WTC11 (cell line): Measurements from ENCODE around the gene TMEM52. TPM values are rescaled to one million over a fixed set of nuclear protein-coding genes. Genes with fewer than 3 reads are reported as not detected.
A peak's percentile ranks its signal among the peaks of the same experiment; 100 is the strongest.

Experiments used
- ATAC-seq: fragments of 200-7000 bp; cut with Tn5 transposase; 2 replicates; pipeline ENCODE4 v1.10.0; 2021; ENCODE audit warnings: mild to moderate bottlenecking, moderate library complexity
- CTCF ChIA-PET: fragments of 300-600 bp; sonication (Branson Sonifier 250); formaldehyde crosslinking; loops from one replicate; lab custom pipeline; 2021; ENCODE audit warnings: antibody characterized with exemption; lab: Charles Lee
- POLR2A ChIA-PET: fragments of 350-600 bp; sonication (Branson Sonifier 250); formaldehyde crosslinking; loops from one replicate; lab custom pipeline; 2021; ENCODE audit warnings: antibody characterized with exemption; lab: Charles Lee
- DNase-seq: peaks from one replicate; pipeline ENCODE4 v3.0.0; 2021; ENCODE audit warnings: low spot score
- H3K27ac Mint-ChIP-seq: 2 replicates; pipeline ENCODE4 v1.8.0; 2021; ENCODE audit warnings: mixed read lengths
- H3K27me3 Mint-ChIP-seq: 2 replicates; pipeline ENCODE4 v1.8.0; 2021; ENCODE audit warnings: low read depth, mild to moderate bottlenecking, moderate library complexity, mixed read lengths
- H3K36me3 Mint-ChIP-seq: 2 replicates; pipeline ENCODE4 v1.8.0; 2021; ENCODE audit warnings: mixed read lengths
- H3K4me1 Mint-ChIP-seq: 2 replicates; pipeline ENCODE4 v1.8.0; 2022; ENCODE audit warnings: mixed read lengths
- H3K4me3 Mint-ChIP-seq: 2 replicates; pipeline ENCODE4 v1.8.0; 2021; ENCODE audit warnings: mild to moderate bottlenecking, moderate library complexity, mixed read lengths
- H3K9me3 Mint-ChIP-seq: 2 replicates; pipeline ENCODE4 v1.8.0; 2021; ENCODE audit warnings: mixed read lengths
- CREB1 ChIP-seq: sonication (generic); formaldehyde crosslinking; IDR thresholded peaks from 2 replicates; pipeline ENCODE4 v1.8.0; 2023; ENCODE audit warnings: mild to moderate bottlenecking, missing genetic modification reagents
- ESRRA ChIP-seq: sonication (generic); formaldehyde crosslinking; IDR thresholded peaks from 2 replicates; pipeline ENCODE4 v1.8.1; 2022; ENCODE audit warnings: mild to moderate bottlenecking, missing genetic modification reagents, borderline replicate concordance
- ETV6 ChIP-seq: sonication (generic); formaldehyde crosslinking; IDR thresholded peaks from 2 replicates; pipeline ENCODE4 v1.8.1; 2022; ENCODE audit warnings: mild to moderate bottlenecking, missing genetic modification reagents
- FOXK1 ChIP-seq: sonication (generic); formaldehyde crosslinking; IDR thresholded peaks from 2 replicates; pipeline ENCODE4 v1.8.0; 2022; ENCODE audit warnings: mild to moderate bottlenecking, moderate library complexity, missing genetic modification reagents
- GRHL2 ChIP-seq: fragments of 250-450 bp; sonication (Bioruptor Pico); IDR thresholded peaks from 2 replicates; pipeline ENCODE4 v1.8.0; 2022; ENCODE audit warnings: mild to moderate bottlenecking, moderate library complexity; ENCODE audit not compliant: insufficient replicate concordance, severe bottlenecking
- GTF2I ChIP-seq: fragments of 250-450 bp; sonication (Bioruptor Pico); conservative IDR thresholded peaks from 2 replicates; pipeline ENCODE4 v1.4.0; 2021; ENCODE audit warnings: mild to moderate bottlenecking
- JUN ChIP-seq: sonication (generic); formaldehyde crosslinking; IDR thresholded peaks from 2 replicates; pipeline ENCODE4 v1.8.0; 2023; ENCODE audit warnings: mild to moderate bottlenecking, missing genetic modification reagents
- NFATC4 ChIP-seq: fragments of 250-450 bp; sonication (Bioruptor Pico); IDR thresholded peaks from 2 replicates; pipeline ENCODE4 v1.9.0; 2021; ENCODE audit warnings: mild to moderate bottlenecking
- NR2C2 ChIP-seq: sonication (generic); formaldehyde crosslinking; IDR thresholded peaks from 2 replicates; pipeline ENCODE4 v1.8.0; 2022; ENCODE audit warnings: mild to moderate bottlenecking, missing genetic modification reagents
- TEAD1 ChIP-seq: sonication (generic); formaldehyde crosslinking; IDR thresholded peaks from 2 replicates; pipeline ENCODE4 v1.8.0; 2022; ENCODE audit warnings: mild to moderate bottlenecking, missing genetic modification reagents
- TEAD4 ChIP-seq: sonication (generic); formaldehyde crosslinking; IDR thresholded peaks from 2 replicates; pipeline ENCODE4 v1.8.0; 2022; ENCODE audit warnings: mild to moderate bottlenecking, missing genetic modification reagents
- ZBTB21 ChIP-seq: sonication (generic); formaldehyde crosslinking; IDR thresholded peaks from 2 replicates; pipeline ENCODE4 v1.8.1; 2023; ENCODE audit warnings: mild to moderate bottlenecking, missing genetic modification reagents, borderline replicate concordance
- ZNF121 ChIP-seq: sonication (generic); formaldehyde crosslinking; IDR thresholded peaks from 2 replicates; pipeline ENCODE4 v1.8.0; 2023; ENCODE audit warnings: missing genetic modification reagents
- ZNF232 ChIP-seq: sonication (generic); formaldehyde crosslinking; IDR thresholded peaks from 2 replicates; pipeline ENCODE4 v1.8.0; 2022; ENCODE audit warnings: mild to moderate bottlenecking, missing genetic modification reagents
- ZNF263 ChIP-seq: sonication (generic); formaldehyde crosslinking; IDR thresholded peaks from 2 replicates; pipeline ENCODE4 v1.8.1; 2022; ENCODE audit warnings: low read depth, mild to moderate bottlenecking, moderate library complexity, missing genetic modification reagents
- ZNF423 ChIP-seq: fragments of 250-450 bp; sonication (Bioruptor Pico); IDR thresholded peaks from 2 replicates; pipeline ENCODE4 v2.1.2; 2022; ENCODE audit warnings: mild to moderate bottlenecking, moderate library complexity
- total RNA-seq: library from RNA; stranded (reverse); gene quantifications from 3 replicates; pipeline ENCODE4 v1.2.3, GENCODE V29; 2021
- TF ChIP-seq, protein P1 (sequence below): sonication (generic); formaldehyde crosslinking; IDR thresholded peaks from 2 replicates; pipeline ENCODE4 v1.8.0; 2023; ENCODE audit warnings: mild to moderate bottlenecking, missing genetic modification reagents
- TF ChIP-seq, protein P2 (sequence below): sonication (generic); formaldehyde crosslinking; IDR thresholded peaks from 2 replicates; pipeline ENCODE4 v1.8.0; 2022; ENCODE audit warnings: mild to moderate bottlenecking, missing genetic modification reagents
- TF ChIP-seq, protein P3 (sequence below): sonication (generic); formaldehyde crosslinking; IDR thresholded peaks from 2 replicates; pipeline ENCODE4 v1.8.1; 2023; ENCODE audit warnings: mild to moderate bottlenecking, missing genetic modification reagents, moderate library complexity
- TF ChIP-seq, protein P4 (sequence below): sonication (generic); formaldehyde crosslinking; conservative IDR thresholded peaks from 2 replicates; pipeline ENCODE4 v1.8.1; 2023; ENCODE audit warnings: mild to moderate bottlenecking, low read depth, missing genetic modification reagents, moderate library complexity
- TF ChIP-seq, protein P5 (sequence below): fragments of 250-450 bp; sonication (Bioruptor Pico); conservative IDR thresholded peaks from 2 replicates; pipeline ENCODE4 v1.9.0; 2021; ENCODE audit warnings: mild to moderate bottlenecking
- TF ChIP-seq, protein P6 (sequence below): fragments of 250-450 bp; sonication (Bioruptor Pico); IDR thresholded peaks from 2 replicates; pipeline ENCODE4 v1.9.0; 2021; ENCODE audit warnings: mild to moderate bottlenecking
- TF ChIP-seq, protein P7 (sequence below): fragments of 250-450 bp; sonication (Bioruptor Pico); IDR thresholded peaks from 2 replicates; pipeline ENCODE4 v1.9.0; 2021; ENCODE audit warnings: moderate library complexity, mild to moderate bottlenecking, inconsistent platforms, borderline replicate concordance

The TMEM52 gene
- total RNA-seq, 1 experiment from 2014 or later, result 21.9 TPM

DNA sequence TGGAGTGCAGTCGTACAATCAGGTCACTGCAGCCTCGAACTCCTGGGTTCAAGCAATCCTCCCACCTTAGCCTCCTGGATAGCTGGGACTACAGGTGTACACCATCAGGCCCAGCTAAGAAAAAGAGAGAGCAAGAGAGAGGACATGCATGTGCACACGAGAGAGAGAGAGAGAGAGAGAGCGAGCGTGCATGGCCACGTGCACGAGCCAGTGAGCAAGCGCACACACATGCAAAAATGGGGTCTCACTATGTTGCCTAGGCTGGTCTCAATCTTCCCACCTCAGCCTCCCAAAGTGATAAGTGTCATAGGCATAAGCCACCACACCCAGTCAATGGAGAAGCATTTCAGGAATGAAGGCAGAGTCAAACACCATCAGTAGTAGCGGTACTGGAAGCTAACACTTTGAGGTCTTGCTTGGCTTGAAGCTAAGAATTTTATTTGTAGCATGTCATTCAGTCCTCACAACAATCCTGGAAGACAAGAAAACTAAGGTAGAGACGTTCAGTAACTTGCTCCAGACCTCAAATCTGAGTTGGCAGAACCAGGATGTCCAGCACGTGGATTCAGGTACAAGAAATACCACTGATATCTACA lies 42.6 kb downstream of the TMEM52 start:
- no peak for TF ChIP-seq ZNF423 (CRISPR knock-in tag)
- TF ChIP-seq TEAD4, result no peak
- TF ChIP-seq NFATC4 (CRISPR knock-in tag), result no peak
- TF ChIP-seq, protein P1, sequence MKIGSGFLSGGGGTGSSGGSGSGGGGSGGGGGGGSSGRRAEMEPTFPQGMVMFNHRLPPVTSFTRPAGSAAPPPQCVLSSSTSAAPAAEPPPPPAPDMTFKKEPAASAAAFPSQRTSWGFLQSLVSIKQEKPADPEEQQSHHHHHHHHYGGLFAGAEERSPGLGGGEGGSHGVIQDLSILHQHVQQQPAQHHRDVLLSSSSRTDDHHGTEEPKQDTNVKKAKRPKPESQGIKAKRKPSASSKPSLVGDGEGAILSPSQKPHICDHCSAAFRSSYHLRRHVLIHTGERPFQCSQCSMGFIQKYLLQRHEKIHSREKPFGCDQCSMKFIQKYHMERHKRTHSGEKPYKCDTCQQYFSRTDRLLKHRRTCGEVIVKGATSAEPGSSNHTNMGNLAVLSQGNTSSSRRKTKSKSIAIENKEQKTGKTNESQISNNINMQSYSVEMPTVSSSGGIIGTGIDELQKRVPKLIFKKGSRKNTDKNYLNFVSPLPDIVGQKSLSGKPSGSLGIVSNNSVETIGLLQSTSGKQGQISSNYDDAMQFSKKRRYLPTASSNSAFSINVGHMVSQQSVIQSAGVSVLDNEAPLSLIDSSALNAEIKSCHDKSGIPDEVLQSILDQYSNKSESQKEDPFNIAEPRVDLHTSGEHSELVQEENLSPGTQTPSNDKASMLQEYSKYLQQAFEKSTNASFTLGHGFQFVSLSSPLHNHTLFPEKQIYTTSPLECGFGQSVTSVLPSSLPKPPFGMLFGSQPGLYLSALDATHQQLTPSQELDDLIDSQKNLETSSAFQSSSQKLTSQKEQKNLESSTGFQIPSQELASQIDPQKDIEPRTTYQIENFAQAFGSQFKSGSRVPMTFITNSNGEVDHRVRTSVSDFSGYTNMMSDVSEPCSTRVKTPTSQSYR (CRISPR knock-in tag), result no peak
- TF ChIP-seq TEAD1 (CRISPR knock-in tag), result no peak
- no peak for TF ChIP-seq ZBTB21 (CRISPR knock-in tag)
- no peak for TF ChIP-seq ZNF121 (CRISPR knock-in tag)
- TF ChIP-seq, protein P2, sequence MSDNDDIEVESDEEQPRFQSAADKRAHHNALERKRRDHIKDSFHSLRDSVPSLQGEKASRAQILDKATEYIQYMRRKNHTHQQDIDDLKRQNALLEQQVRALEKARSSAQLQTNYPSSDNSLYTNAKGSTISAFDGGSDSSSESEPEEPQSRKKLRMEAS, result no peak
- no peak for TF ChIP-seq CREB1
- TF ChIP-seq, all 79 proteins: peak for 0
- H3K4me3 Mint-ChIP-seq, result no peak overlapping the region
- ATAC-seq (no peak), DNase-seq (no peak)
- ChIA-PET POLR2A (interaction anchor here (0.6 to 1.1 kb wide), 2 partner anchors 16 to 127 kb away, joined by 4 to 5 read pairs; no protein-coding TSS in a partner anchor), CTCF (interaction anchor here (1.3 to 1.5 kb wide), 2 partner anchors 11 to 18 kb away, joined by 3 read pairs; no protein-coding TSS in a partner anchor)
- H3K27me3 Mint-ChIP-seq, result no peaks in the 10 kb centered on the region
- H3K9me3 Mint-ChIP-seq, result peaks cover 19% of the 10 kb centered on the region
- peaks cover 38% of the 10 kb centered on the region for H3K4me1 Mint-ChIP-seq
- H3K27ac Mint-ChIP-seq, result peak overlapping the region; percentile 95
- peaks cover 53% of the 10 kb centered on the region for H3K36me3 Mint-ChIP-seq

DNA sequence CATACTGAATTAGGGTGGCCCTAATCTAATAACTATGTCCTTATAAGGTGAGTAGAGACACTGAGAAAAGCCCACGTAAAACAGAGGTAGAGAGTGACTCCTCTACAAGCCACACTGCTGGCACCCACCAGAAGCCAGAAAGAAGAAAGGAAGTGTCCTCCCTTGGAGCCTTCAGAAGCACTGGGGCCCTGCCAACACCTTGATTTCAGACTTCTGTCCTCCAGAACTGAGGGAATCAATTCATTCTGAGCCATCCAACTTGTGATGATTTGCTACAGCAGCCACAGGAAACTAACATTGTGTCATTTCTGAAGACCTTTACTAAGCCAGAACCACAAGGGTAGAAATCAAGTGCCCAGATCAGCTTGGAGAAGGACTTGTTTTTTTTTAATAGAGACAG lies 43.1 kb downstream of the TMEM52 start:
- H3K27ac Mint-ChIP-seq, result peak overlapping the region; percentile 95
- TF ChIP-seq CREB1 (no peak), JUN (CRISPR knock-in tag) (no peak), ZNF232 (CRISPR knock-in tag) (no peak), NR2C2 (CRISPR knock-in tag) (no peak), ESRRA (no peak), GTF2I (CRISPR knock-in tag) (no peak), ETV6 (CRISPR knock-in tag) (no peak), GRHL2 (CRISPR knock-in tag) (no peak), ZNF263 (CRISPR knock-in tag) (no peak), TEAD1 (CRISPR knock-in tag) (no peak), FOXK1 (CRISPR knock-in tag) (no peak)
- TF ChIP-seq, protein P3, sequence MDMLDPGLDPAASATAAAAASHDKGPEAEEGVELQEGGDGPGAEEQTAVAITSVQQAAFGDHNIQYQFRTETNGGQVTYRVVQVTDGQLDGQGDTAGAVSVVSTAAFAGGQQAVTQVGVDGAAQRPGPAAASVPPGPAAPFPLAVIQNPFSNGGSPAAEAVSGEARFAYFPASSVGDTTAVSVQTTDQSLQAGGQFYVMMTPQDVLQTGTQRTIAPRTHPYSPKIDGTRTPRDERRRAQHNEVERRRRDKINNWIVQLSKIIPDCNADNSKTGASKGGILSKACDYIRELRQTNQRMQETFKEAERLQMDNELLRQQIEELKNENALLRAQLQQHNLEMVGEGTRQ (CRISPR knock-in tag), result no peak
- TF ChIP-seq, protein P4, sequence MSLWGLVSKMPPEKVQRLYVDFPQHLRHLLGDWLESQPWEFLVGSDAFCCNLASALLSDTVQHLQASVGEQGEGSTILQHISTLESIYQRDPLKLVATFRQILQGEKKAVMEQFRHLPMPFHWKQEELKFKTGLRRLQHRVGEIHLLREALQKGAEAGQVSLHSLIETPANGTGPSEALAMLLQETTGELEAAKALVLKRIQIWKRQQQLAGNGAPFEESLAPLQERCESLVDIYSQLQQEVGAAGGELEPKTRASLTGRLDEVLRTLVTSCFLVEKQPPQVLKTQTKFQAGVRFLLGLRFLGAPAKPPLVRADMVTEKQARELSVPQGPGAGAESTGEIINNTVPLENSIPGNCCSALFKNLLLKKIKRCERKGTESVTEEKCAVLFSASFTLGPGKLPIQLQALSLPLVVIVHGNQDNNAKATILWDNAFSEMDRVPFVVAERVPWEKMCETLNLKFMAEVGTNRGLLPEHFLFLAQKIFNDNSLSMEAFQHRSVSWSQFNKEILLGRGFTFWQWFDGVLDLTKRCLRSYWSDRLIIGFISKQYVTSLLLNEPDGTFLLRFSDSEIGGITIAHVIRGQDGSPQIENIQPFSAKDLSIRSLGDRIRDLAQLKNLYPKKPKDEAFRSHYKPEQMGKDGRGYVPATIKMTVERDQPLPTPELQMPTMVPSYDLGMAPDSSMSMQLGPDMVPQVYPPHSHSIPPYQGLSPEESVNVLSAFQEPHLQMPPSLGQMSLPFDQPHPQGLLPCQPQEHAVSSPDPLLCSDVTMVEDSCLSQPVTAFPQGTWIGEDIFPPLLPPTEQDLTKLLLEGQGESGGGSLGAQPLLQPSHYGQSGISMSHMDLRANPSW (CRISPR knock-in tag), result no peak
- TF ChIP-seq, protein P5, sequence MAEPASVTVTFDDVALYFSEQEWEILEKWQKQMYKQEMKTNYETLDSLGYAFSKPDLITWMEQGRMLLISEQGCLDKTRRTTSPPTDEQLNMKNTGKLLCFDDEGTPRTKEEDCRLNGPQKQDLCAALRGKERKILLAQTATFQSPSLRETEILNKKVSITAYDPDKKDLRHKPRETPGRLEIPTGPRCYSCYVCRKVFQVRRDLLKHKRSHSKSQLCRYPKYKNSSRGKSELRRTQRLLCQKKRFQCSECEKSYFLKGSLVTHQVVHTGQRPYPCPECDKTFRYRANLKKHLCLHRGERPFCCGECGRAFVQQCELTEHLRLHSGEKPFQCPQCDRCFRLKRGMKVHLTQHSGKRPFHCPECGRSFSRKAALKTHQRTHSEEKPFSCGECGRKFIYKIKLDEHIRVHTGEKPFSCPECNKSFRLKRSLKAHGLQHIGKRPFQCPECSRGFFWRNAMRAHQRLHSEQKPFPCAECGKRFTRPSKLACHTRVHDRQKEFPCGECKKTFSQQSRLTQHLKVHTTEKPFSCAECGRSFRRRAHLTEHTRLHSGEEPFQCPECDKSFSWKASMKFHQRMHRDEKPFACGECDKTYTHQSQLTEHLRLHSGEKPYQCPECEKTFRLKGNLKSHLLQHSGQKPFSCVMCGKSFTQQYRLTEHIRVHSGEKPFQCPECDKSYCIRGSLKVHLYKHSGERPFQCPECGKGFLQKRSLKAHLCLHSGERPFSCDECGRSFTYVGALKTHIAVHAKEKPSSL (CRISPR knock-in tag), result no peak
- TF ChIP-seq, protein P6, sequence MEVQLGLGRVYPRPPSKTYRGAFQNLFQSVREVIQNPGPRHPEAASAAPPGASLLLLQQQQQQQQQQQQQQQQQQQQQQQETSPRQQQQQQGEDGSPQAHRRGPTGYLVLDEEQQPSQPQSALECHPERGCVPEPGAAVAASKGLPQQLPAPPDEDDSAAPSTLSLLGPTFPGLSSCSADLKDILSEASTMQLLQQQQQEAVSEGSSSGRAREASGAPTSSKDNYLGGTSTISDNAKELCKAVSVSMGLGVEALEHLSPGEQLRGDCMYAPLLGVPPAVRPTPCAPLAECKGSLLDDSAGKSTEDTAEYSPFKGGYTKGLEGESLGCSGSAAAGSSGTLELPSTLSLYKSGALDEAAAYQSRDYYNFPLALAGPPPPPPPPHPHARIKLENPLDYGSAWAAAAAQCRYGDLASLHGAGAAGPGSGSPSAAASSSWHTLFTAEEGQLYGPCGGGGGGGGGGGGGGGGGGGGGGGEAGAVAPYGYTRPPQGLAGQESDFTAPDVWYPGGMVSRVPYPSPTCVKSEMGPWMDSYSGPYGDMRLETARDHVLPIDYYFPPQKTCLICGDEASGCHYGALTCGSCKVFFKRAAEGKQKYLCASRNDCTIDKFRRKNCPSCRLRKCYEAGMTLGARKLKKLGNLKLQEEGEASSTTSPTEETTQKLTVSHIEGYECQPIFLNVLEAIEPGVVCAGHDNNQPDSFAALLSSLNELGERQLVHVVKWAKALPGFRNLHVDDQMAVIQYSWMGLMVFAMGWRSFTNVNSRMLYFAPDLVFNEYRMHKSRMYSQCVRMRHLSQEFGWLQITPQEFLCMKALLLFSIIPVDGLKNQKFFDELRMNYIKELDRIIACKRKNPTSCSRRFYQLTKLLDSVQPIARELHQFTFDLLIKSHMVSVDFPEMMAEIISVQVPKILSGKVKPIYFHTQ, result no peak
- TF ChIP-seq, protein P7, sequence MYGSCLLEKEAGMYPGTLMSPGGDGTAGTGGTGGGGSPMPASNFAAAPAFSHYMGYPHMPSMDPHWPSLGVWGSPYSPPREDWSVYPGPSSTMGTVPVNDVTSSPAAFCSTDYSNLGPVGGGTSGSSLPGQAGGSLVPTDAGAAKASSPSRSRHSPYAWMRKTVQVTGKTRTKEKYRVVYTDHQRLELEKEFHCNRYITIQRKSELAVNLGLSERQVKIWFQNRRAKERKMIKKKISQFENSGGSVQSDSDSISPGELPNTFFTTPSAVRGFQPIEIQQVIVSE (CRISPR knock-in tag), result no peak

More for the DNA sequence above, 43.1 kb downstream of the TMEM52 start:
- H3K36me3 Mint-ChIP-seq, result peaks cover 54% of the 10 kb centered on the region
- CTCF ChIA-PET, result interaction anchor here (0.6 to 1.5 kb wide), 3 partner anchors 11 to 18 kb away, joined by 3 read pairs; no protein-coding TSS in a partner anchor
- H3K4me3 Mint-ChIP-seq, result no peak overlapping the region
- peaks cover 35% of the 10 kb centered on the region for H3K4me1 Mint-ChIP-seq
- ATAC-seq (no peak), DNase-seq (no peak)
- peaks cover 19% of the 10 kb centered on the region for H3K9me3 Mint-ChIP-seq
- POLR2A ChIA-PET, result no interaction called here
- no peaks in the 10 kb centered on the region for H3K27me3 Mint-ChIP-seq
